Measurements from ENCODE around the gene TNFAIP3.

The TNFAIP3 gene

DNA sequence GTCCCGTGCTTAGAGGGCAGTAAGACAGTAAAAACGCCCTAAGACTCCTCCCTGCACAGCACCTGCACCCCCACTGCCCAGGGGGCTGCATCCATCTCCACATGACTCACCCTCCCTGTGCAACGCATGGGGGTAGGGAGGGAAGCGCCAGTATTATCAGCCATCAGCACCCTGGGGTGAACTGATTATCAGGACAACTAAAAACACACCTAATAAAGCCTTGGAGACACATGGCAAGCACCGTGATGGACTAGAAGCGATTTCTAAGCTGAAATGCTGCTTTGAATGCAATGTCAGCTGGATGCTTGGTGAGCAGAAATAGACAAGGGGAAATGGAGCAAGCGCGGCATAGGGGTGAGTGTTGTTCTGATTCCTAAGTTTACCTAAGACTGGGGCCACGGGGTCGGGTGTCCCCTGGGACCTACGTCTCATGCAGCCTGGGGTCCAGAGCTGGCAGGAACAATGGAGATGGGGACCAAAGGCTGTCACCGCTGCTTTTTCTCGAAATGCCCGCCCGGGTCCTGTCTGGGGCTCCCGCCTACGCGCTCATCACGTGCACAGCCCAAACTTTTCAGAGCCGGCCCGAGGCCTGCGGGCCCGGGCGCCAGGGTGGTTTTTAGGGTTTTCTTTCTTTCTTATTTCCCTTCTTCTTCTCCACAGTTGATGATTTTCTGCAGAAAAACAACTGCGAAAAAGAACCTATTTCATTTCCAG is 702 bp upstream of the TNFAIP3 start:
- DNase-seq: no peak

DNA sequence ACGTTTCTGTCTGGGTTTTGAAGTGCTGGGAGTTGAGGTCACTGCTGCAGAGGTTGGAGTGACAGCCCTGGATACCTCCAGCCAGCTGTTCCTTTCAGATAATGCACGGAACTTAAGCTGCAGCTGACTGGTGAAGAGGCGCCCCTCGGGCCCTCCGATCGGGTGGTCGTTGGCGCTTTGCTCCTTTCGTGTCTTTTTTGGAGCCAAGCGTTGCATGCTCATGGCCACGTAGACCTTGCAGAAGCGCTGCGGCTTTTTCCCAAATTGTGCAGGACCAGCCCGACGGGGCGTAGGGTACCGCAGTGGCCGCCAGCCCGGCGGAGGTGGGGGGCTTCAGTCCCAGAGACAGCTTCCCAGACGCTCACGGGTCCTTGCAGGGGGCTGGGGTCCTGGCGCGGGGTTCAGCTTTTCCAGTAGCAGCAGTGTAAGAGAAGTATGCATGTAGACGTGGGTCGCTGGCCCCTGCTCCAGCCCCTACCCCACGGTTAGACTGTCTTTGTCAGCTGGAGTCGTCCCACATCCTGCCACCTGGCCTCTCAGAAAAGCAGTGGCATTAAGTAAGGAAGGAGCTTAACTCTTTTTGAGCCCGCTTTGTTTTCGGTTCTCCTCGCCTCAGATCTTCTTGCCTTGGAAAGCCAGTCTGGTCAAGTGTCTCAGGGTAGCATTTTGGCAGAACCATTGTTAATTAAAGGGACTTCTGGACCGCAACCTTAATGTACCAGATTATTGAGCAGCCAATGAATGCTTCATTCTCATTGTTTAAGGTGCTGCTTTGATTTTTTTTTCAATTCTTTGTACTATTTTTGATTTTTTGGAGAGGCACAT is 838 bp downstream of the TNFAIP3 start:
- peak; percentile 69 for DNase-seq

DNA sequence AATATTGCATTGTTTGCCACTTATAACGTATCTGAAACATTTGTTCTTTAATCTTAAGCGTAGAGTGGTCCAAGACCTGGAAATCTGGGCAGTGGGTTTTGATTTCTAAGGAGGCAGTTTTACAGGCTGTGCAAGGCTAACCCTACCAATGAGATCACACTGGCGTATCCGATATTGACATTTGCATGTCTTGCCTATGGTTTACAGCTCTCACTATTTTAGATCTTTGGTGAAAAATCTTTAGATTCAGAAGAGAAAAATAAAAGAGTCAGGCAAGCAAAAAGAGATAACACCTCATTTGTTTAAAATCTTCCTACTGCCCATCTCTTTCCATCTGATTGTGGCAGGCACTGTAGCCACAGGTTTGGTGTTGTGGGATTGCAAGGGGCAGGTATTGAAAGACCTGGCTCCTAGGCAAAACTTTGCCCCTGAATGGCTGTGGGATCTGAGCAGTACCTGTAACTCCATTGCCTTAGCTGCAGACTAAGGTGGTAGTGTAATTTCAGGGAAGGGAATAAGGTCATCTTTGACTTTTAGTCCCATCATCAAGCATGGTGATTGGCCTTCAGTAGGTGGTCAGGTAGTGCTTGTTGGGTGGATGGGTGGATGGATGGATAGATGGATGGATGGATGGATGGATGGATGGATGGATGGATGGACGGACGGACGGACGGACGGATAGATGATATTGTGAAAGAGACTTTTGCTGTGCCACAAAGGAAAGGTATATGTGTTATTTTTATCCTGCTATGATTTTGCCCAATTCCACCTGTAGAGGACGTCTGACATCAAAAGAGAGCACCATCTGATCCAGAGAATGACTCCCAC is 1.9 kb downstream of the TNFAIP3 start:
- DNase-seq: peak; percentile 58

DNA sequence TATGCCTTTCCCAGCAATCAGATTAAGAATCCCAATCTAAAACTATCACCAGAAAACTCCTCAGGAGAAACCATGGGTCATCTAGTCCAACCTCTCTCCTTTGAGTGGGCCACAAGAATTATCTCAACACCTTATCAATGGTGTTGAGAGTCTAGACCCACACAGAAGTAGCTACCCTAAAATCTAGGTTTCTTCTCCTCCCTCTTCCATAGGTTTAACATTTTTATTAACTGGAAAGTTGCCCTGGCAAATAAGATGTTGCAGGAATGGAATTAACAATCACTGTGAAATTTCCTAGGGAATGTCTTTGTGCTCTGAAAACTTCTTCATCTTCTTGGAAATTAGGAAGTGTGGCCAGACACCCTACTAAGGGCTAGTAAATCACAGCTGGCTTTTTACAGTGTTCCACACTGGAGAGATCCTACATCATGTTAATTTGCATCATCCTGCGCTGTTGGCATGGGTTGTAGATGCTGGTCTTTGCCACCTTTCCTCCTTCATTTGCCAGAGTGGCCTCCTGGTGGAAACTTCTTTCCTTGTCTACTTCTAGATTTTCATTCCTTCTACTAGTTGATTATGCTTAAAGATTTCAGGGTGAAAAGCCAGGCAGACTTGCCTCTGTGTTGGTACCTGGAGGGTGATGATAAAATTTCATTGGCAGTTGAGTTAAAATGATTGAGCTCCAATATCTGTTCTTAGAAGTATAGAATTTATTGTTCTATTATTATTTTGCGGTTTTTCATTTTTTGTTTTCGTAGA is 2.7 kb downstream of the TNFAIP3 start:
- peak; percentile 53 for DNase-seq

DNA sequence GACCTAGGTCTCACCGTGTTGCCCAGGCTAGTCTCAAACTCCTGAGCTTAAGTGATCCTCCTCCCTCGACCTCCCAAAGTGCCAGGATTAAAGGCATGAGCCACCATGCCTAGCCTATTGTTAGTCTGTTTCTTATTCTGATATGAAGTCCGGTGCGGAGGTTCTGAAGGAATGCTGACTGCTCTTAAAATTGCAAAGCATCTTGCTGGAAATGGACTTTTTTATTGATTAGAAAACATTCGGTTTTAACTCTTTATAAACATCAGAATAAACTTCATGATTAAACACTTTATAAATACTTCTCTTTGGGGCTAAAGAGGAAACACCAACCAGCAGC is 3.2 kb downstream of the TNFAIP3 start:
- no peak for DNase-seq

DNA sequence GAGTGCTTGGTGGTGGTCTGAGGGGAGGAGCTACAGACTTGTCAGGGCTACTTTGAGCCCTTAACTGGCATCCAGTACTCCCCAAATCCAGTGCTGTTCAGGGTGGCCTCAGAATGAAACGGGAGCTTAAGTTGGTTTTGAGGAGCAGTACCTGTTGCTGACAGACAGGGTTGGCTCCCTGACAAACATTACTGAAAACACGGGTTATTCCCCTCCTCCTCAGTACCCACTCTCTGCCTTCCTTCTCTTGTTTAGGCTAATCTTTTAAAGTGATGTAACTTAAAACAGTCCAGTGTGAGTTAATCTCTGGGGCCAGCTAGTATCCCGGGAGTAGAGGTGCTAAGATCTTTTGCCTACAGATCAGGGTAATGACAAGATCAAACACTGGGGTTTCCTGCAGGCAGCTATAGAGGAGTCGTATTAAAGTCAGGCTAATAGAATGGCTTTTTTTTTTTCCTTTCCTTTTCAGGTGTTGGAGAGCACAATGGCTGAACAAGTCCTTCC is 3.7 kb downstream of the TNFAIP3 start:
- DNase-seq: peak; percentile 75

DNA sequence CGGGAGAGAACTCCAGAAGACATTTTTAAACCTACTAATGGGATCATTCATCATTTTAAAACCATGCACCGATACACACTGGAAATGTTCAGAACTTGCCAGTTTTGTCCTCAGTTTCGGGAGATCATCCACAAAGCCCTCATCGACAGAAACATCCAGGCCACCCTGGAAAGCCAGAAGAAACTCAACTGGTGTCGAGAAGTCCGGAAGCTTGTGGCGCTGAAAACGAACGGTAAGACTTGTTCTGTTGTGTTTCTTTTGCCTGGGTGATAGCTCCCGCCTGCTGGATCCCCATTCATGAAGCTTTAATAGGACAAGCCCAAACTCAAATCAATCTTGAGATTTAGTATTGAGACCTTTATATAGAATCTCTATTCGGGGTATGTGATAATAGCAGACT is 4.2 kb downstream of the TNFAIP3 start:
- peak; percentile 49 for DNase-seq

DNA sequence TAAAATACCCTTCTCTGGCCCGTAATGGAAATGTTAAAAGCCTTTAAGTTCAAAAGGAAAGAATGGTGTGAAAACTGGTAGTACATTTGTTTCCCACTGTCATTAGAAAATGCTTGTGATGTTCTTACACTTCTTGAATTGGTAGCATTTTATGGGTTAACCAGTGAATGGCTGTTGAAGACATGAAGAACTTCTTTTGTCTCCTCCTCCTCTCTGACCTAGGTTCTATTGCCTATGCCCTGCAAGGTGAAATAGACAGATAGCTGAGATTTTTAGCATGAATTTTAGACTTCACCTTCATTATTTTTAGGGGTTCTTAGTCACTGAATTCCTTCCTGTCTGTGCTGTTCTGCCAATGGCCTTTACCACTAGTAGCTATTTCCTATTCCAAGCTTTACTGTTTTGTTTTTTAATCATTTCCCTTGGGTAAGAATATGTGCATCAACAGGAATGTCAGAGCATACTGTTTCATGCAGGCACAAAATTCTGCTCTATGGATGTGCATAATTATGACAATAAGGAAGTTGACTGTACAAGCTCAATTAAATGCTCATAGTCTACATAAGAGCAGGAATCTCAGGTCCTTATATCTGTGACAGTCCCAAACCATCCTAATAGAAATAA is 4.9 kb downstream of the TNFAIP3 start:
- DNase-seq: peak; percentile 50

DNA sequence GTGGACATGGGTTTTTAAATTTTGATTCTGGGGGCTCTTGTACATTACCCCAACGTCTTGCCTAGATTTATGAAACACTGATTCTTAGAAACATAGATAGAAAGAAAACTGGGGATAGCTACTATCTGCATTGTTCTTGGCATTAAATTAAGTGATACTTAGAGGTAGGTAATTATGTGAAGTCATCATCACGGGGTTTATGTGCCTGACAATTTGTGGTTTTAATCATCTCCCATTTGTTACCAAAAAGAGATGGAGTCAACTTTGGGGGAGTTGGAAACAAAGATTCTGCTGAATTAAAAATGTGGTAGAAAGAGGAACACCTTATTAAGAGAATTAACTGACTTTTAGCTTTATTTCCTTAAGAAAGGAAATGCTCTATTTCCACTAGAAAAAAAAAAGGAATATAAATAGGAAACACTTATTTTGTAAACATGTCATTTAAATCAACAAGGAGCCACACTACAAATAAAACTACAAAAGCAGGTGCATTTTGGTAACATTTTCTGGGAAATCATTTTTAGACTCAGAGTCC is 5.6 kb downstream of the TNFAIP3 start:
- peak; percentile 39 for DNase-seq

DNA sequence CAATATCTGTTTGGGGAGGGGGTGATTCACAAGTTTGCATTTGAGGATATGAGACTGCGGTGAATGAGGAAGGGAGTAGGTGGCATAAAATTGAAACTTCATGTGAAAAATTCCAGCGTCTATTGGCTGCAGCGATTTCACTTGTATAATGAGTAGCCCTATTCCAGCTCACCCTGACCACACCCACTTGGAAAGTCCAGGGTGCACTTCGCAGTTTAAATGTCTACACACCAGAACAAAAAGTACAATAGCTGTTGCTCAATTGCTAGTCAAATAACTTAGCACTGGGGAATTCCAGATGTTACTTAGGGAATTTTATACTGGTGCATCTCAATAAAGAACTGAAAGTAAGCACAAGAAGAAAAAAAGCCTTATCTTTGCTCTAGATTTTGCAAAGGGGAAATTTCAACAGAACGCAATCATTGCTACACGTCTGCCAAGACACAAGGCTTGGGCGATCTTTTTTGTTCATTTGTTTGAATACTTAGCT is 6.3 kb downstream of the TNFAIP3 start:
- peak; percentile 87 for DNase-seq

DNA sequence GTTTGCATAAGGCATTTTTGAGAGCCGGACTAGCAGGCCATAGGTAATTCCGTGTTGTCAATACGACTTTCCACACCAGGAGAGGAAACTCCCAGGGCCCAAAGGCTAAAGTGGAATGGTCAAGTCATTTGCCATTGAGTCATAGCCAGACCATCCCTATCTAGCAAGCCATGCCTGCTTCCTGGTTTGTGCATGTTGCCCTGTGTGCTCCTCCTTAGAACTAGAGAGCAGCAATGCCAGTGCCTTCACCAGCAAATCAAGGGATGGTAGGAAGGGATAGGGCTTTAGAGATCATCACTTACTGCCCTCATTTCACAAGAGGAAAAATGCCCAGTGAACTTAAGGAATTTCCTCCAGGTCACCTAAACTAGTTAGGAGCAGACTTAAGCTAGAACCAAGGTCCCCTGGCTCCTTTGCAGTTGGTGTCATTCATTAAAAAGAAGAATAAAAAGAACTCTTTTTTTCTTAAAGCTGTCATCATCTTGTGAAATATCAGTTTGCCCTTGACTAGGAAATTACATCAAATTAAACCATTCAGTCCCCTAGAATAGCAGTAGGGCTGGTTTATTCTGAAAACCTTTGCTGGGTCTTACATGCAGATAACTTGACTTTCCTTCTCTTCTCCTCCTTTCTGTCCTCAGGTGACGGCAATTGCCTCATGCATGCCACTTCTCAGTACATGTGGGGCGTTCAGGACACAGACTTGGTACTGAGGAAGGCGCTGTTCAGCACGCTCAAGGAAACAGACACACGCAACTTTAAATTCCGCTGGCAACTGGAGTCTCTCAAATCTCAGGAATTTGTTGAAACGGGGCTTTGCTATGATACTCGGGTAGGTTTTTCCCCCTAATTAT is 7.4 kb downstream of the TNFAIP3 start:
- DNase-seq: peak; percentile 37

DNA sequence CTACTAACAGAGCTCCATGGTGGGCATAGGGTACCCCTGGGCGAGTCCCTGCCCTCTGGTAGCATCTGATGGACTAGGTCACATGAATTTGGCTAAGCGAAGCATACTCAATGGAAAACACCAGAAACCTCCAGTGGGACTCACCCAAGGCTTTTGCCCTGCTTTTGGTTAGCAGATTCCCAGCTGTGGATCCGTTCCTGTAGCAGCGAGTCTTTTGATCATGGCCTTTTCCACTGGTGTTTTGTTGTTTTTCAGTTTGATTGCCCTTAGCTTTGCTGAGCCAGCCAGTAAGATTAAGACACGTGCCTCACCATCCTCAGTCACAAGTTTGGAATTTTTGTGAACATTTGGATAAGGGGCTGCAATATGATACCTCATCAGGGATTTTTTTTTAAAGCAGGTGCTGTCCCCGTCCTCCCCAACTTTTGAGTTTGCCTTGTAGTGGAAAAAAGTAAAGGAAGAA is 8.0 kb downstream of the TNFAIP3 start:
- DNase-seq: peak; percentile 36

DNA sequence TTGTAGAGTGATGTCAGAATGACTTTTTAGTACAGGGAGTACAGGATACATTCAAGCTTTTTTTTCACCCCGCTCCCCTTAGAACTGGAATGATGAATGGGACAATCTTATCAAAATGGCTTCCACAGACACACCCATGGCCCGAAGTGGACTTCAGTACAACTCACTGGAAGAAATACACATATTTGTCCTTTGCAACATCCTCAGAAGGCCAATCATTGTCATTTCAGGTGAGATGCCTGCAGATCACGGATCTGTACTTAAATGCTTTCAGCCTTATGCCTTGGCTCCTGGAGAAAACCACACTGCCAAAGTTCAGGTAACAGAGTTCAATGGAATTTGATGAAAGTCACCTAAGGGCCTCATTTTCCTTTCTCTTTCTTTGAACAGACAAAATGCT is 8.5 kb downstream of the TNFAIP3 start:
- DNase-seq: peak; percentile 34

DNA sequence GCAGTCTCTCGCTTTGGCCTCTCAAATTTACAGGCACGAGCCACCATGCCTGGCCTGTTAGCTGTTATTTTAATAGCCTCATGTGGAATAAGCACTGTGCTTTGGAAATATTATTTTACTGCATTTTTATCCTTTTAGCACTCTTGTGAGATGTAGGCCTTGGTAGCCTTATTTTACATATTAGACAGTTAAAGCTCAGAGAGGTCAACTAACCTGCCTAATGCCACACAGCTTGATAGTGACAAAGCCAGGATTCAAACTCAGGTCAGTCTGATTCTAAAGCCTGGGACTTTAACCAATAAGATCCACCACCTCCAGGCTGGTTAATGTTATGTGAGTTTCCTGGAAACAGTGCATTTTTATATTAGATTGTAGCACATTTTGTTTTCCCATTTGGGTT is 9.5 kb downstream of the TNFAIP3 start:
- DNase-seq: peak; percentile 23

DNA sequence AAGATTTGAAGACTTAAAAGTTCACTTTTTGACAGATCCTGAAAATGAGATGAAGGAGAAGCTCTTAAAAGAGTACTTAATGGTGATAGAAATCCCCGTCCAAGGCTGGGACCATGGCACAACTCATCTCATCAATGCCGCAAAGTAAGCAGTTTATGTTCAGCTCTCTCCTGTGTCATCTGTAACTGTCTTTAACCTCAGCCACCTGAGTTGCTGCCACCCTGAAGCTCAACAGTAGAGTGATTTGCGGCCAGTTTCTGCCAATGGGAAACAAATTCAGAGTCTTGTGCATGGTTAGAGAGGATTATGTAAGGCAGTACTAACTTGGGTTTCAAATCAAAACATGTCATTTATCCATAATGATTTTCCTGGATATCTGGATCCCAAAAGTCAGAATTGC is 10.1 kb downstream of the TNFAIP3 start:
- peak; percentile 39 for DNase-seq

DNA sequence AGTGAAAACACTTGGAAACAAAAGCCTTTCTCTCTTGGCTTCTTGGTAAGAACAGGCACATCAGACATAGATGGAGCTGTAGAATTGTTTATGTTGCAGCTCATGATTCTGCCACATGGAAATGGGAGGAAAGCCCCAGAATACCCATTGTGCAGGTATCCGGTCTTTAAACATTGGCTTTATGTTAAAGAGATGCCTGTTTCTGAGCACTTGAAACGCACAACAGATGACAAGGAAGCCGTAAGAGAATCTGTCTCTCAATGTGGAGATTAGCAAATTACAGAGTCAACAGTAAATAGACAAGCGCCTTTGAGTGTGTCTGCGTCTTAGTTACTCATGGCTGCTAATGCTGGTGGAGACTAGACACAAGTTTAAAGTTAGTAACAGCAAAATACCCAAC is 10.5 kb downstream of the TNFAIP3 start:
- peak; percentile 44 for DNase-seq

DNA sequence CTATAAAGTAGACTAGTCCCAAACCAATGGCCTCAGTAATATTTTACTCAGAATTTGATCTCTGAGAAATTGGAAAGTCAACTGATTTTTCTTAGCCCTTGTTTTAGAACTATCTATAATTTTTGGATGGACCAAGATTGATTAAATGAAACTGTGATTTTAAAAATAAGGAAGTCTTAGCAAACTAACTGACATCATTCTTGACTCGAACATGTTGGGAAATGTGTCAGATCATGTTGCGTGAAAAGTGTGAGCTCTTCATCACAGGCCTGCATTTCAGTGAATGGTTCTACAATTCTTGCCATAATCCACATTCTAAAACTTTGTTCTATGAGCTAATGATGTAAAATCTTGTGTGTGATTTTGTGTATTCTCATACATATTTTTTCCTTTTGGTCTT is 11.0 kb downstream of the TNFAIP3 start:
- peak; percentile 37 for DNase-seq

DNA sequence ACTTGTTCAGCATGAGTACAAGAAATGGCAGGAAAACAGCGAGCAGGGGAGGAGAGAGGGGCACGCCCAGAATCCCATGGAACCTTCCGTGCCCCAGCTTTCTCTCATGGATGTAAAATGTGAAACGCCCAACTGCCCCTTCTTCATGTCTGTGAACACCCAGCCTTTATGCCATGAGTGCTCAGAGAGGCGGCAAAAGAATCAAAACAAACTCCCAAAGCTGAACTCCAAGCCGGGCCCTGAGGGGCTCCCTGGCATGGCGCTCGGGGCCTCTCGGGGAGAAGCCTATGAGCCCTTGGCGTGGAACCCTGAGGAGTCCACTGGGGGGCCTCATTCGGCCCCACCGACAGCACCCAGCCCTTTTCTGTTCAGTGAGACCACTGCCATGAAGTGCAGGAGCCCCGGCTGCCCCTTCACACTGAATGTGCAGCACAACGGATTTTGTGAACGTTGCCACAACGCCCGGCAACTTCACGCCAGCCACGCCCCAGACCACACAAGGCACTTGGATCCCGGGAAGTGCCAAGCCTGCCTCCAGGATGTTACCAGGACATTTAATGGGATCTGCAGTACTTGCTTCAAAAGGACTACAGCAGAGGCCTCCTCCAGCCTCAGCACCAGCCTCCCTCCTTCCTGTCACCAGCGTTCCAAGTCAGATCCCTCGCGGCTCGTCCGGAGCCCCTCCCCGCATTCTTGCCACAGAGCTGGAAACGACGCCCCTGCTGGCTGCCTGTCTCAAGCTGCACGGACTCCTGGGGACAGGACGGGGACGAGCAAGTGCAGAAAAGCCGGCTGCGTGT is 11.6 kb downstream of the TNFAIP3 start:
- DNase-seq: peak; percentile 49

DNA sequence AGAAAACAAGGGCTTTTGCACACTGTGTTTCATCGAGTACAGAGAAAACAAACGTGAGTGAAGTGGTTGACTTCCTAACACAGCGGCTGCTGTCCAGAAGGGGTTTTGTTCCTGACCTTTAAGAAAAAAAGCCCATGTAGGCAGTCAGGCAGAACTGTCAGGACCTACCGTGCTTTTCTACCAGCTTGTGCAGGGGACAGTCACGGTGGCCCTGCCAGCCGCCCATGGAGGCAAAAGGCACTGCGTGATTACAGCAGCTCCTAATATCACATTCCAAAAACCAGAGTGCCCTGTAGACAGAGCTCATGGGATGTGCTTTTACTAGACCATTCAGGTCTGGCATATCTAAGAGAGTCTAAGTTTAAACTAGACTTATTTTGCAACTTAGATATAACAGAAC is 12.2 kb downstream of the TNFAIP3 start:
- DNase-seq: peak; percentile 46
